HG03575 (cell line): Measurements from ENCODE around the gene MED13.
A peak's percentile ranks its signal among the peaks of the same experiment; 100 is the strongest.

ENCODE experiments used
- ATAC-seq: cut with Tn5 transposase; IDR thresholded peaks from one replicate; pipeline ENCODE4 v1.9.1; 2021; ENCODE audit not compliant: unreplicated experiment, insufficient number of reproducible peaks, low FRiP score; ENCODE audit errors: extremely low read depth

Gene MED13, protein sequence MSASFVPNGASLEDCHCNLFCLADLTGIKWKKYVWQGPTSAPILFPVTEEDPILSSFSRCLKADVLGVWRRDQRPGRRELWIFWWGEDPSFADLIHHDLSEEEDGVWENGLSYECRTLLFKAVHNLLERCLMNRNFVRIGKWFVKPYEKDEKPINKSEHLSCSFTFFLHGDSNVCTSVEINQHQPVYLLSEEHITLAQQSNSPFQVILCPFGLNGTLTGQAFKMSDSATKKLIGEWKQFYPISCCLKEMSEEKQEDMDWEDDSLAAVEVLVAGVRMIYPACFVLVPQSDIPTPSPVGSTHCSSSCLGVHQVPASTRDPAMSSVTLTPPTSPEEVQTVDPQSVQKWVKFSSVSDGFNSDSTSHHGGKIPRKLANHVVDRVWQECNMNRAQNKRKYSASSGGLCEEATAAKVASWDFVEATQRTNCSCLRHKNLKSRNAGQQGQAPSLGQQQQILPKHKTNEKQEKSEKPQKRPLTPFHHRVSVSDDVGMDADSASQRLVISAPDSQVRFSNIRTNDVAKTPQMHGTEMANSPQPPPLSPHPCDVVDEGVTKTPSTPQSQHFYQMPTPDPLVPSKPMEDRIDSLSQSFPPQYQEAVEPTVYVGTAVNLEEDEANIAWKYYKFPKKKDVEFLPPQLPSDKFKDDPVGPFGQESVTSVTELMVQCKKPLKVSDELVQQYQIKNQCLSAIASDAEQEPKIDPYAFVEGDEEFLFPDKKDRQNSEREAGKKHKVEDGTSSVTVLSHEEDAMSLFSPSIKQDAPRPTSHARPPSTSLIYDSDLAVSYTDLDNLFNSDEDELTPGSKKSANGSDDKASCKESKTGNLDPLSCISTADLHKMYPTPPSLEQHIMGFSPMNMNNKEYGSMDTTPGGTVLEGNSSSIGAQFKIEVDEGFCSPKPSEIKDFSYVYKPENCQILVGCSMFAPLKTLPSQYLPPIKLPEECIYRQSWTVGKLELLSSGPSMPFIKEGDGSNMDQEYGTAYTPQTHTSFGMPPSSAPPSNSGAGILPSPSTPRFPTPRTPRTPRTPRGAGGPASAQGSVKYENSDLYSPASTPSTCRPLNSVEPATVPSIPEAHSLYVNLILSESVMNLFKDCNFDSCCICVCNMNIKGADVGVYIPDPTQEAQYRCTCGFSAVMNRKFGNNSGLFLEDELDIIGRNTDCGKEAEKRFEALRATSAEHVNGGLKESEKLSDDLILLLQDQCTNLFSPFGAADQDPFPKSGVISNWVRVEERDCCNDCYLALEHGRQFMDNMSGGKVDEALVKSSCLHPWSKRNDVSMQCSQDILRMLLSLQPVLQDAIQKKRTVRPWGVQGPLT (N-terminal part only)

DNA sequence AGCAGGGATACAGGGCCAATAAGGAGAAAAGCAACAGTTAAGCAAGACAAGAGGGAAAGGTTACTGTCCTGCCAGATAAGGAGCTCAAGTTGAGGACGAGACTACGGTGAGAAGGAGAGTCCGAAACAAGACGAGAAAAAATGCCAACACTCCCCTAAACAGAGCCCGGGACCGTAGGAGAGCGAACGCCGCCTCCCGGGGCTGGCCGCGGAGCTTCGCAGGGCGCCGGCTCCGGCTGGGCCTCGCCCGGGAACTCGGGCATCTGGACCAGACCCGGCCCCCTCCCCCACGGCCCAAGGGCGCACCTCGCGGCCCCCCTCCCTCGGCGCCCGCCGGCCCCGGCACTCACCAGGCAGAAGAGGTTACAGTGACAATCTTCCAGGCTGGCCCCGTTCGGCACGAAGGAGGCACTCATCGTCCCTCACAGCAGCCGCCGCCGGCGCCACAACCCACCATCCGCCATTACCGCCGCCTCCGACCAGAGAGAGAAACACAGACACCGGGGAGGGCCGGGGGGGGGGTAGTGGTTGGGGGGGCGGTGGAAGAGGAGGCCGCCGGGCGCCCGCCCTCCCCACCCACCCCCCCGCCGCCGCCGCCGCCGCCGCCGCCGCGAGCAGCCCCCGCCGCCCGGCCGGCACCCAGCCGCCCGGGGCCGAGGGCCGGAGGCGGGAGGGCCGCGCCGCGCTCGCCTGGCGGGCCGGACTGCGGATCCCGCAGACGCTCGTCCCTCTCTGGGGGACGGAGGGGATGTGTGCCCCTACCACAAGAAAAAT lies at the start of gene MED13:
Gene MED13 (minus strand): TSS at position 488 of the 773 bp plus-strand sequence. CDS start 73 bp downstream, at position 415.
- no peak for ATAC-seq

DNA sequence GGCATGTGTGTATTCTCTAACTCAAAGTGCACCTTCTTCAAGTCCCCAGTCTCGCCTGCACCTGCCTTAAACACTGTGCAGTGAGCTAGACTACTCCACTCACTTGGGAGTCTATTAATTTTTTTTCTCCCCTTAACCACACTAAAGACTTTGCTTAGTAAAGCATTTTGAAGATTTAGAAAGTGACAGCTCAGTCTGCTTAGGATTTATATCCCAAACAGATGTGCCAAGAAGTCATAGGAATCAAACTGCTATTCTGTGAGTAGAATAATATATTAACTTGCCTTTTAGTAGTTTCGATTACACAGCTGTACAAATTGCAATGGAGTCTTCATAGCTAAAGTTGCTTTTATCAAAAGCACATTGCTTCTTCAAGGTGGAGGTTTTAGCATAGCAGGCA lies 47.2 kb upstream of the MED13 start:
- ATAC-seq = no peak

DNA sequence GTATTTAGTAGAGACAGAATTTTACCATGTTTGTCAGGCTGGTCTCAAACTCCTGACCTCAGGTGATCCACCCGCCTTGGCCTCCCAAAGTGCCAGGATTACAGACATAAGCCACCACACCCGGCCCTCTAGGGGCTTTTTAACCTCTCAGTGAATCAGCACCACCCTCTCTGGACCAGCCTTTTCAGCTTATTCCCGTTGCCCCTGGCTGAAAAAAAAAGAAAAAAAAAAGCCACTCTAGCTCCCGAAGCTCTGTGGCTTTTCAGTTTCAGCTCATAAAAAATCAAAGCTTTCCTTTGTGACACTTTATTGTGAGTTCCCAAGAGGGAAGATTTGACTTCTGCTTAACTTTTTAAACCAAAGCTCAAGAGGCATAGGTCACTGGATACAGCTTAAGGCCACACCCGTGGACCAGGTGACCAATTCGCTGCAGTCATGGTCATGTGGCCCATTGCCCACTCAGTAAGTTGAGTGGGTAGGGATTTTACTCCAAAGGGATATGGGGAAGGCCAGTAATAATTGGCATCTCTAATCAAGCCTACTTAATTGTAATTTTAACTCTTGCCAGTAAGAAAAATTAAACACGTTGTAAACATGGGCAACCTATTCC lies 46.6 kb upstream of the MED13 start:
- ATAC-seq = no peak

DNA sequence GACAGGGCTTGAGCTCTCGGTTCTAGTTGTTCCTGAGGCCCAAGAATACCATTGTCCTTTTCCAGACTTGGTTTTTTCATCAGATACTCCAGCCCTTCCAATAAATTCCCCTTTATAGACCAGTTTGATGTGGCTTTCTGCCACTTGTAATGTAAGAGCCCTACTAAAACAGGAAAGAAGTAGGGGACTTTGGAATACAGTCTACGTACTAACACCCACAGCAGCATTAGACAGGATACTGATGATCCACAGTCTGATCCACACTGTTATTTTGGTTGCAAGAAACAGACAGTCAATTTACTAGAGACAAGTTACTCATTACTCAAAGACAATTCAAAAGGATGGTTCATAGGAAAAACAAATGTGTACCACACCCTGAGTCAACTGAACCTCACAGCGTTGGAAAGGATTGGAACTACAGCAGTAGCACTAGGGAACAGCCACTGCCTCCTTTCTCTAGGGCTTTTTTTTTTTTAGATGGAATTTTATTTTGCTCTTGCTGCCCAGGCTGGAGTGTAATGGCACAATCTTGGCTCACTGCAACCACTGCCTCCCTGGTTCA lies 45.9 kb upstream of the MED13 start:
- no peak for ATAC-seq

DNA sequence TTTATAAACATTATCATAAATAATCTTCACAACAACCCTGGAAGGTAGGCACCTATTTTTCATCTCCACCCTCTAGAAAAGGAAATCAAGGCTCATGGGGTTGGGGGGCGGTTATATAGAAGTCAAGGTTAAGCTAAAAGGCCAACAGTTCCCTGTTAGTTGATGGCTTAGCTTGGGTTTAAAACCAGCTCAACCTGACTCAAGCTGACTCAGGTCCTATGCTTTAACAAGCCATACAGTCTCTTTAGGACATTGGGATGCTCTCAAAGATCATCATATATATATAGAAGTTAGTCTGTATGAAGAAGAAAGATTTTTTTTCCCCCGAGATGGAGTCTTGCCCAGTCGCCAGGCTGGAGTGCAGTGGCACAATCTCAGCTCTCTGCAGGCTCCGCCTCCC lies 44.8 kb upstream of the MED13 start:
- no peak for ATAC-seq

DNA sequence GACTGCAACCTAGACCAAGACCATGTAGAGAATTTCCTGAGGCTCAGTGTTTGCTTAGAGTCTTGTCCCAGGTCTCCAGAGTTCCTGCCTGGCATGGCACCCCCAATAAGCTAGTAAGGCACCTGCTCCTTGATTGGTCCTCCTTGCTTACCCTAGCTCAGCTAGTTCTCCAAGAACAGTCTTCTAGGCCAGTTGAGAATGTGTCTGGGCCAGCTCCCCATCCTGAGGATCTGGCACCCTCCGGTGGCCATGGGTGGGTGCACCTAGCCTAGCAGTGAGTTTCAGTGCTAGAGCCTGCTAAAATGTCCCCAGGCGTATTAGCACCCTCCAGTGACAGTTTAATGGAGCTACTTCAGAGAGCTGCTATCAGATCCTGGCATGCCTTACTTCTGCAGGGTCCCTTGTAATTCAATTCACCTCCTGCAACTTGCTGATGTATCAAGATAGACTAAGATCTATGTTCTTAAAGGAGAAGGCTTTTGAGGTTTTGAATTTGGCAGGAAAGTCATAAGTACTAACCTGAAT lies 44.4 kb upstream of the MED13 start:
- peak; percentile 93 for ATAC-seq

DNA sequence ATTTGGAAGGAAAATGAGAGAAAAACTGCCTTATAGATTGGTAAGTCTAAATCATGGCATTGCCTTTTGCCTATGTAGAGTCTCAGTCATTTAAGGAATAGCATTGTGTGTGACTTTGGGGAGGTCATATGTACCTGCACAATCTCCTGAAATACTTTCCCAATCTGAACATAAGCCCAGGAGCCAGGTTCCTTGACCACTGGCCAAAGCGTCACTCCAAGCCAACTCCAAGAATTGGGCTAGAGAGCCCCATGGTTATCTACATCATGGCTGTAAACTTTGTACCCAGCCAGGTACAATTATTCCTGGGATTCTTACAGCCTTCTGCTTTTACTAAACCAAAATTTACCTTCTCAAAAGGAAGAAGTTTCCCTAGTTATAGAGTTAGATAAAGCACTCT lies 40.8 kb upstream of the MED13 start:
- no peak for ATAC-seq

DNA sequence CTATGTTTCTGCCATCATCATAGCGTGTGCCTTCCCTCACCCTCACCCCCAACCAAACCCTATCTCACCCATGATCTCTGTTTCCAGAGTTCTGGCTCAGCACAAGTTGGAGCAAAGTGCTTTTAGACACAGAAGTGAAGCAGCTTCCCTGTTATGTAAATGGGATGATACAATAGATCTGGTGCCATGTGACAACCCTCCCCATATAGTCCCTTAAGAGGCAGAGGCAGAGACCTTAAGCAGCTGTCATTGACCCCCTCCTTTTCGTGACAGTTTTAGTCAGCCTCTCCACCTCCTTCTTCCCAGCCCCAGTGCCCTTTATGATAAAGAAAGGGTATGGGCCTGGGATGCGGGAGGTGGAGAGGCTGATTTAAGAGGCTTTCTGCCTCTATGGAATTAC lies 40.3 kb upstream of the MED13 start:
- ATAC-seq = no peak

DNA sequence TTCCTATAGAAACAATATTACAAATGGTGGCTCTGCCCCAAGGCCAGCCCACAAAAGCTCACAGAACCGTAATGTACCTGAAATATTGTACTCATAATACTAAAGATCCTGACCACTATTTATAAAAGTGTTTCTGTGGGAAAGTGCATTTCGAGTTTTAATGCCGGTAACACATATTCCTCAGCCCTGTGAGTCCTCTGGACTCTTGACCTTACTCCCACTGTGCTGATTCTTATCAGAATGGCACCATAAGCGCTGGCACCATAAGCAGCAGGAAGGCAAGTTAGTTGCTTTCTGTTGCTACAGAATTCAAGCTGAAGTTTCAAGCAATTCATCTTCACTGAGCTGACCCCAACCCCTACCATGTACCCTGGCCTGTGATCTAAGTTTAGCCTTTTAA lies 36.4 kb upstream of the MED13 start:
- ATAC-seq = no peak

DNA sequence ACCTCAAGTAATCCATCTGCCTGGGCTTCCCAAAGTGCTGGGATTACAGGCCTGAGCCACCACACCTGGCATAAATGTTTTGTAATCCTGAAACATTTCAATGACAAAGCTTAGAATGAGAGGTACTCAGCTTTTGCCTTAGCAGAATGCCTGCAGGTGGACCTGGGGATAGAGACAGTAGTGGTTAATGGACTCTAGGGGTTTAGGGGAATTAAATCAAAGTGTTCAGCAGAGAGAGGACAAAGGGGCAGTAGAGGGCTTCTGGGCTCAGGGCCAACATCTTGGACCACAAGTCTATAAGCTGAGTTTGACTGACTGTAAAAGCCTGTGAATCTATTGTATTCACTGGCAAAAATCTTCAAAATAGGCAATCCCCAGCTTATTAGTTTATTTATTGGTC lies 36.0 kb upstream of the MED13 start:
- ATAC-seq = no peak

DNA sequence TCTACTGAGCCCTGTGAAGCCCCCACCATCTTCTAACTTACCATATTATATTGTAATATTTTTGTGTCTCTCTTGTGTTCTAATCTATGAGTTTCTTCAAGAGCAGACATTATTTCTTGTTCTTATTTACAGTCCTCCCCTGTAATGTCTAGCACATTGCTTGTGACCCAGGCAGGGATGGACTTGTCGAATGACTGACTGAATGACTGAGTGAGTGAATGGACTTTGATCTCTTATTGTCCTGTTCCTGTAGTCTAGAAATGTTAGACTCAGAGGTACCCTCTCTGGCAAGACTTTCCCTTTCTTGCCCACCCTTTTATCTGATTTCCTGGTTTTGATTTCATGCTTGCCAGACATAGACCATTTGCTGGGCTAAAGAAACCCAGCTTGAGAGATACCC lies 35.0 kb upstream of the MED13 start:
- ATAC-seq = no peak

DNA sequence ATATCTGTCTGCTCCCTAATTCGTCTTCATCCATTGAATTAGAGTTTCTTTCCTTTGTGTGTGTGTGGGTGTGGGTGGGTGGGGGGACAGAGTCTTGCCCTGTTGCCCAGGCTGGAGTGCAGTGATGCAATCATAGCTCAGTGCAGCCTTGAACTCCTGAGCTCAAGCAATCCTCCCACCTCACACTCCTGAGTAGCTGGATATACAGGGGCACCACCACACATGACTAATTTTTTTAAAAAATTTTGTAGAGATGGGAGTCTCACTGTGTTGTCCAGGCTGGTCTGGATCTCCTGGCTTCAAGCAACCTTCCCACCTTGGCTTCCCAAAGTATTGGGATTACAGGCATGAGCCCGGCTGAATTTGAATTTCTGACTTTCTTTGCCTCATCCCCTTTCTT lies 34.5 kb upstream of the MED13 start:
- ATAC-seq = no peak

DNA sequence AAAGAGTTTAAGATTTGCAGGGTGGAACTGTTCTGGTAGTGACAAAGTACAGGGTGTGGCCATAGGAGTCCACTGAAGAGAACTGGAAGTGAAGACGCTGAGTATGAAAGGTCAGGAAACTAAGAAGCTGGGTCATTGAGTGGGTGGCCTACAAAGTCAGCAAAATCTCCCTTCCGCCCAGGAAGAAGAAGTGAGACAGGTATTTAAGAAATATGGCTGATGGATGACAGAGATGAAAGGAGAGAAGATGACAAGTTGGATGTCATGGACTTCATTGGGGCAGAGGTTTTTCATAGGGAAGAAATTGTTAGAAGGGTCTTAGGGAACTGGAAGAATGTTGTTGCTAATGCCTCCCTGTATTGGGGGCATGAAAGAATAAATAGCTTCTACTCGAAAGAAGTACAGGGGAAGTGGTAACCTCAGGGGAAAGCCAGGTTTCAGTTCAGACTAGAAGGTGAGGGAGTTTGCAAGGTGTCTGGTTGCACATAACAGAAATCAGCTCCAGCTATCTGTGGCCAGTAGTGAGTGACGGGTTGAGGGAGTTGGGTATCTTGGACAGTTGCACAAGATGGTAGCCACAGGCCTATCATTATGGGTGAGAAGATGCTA lies 33.6 kb upstream of the MED13 start:
- ATAC-seq = peak; percentile 72

DNA sequence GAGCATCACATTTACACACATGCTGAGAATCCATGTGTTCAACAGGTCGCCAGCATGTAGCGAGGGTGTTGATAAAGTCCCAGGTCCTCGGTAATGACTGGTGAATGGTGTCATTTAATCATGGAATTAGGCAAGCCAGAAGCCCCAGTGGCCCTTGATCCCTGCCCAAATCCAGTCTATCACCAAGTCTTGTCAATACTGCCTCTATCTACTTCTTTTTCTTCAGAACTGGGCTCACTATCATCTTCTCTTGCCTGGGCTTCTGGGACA lies 31.3 kb upstream of the MED13 start:
- no peak for ATAC-seq

DNA sequence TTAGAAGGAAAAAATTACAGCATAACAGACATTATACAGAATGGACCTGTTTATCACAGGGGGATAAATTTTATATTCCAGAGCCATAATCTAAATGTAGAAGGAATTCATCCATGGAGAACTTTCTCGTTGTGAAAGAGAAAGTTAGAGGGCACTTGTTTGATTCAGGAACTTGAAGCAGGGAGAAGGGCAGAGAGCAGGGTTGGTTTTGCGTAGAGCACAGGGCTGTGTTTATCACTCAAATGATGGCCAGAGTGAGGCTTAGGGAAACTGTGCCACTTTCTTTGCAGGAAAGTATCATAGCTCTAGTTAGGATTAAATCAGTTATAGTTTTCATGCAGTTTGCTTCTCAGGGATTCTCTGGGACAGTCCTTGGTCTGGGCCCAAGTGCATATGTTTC lies 29.1 kb upstream of the MED13 start:
- no peak for ATAC-seq

DNA sequence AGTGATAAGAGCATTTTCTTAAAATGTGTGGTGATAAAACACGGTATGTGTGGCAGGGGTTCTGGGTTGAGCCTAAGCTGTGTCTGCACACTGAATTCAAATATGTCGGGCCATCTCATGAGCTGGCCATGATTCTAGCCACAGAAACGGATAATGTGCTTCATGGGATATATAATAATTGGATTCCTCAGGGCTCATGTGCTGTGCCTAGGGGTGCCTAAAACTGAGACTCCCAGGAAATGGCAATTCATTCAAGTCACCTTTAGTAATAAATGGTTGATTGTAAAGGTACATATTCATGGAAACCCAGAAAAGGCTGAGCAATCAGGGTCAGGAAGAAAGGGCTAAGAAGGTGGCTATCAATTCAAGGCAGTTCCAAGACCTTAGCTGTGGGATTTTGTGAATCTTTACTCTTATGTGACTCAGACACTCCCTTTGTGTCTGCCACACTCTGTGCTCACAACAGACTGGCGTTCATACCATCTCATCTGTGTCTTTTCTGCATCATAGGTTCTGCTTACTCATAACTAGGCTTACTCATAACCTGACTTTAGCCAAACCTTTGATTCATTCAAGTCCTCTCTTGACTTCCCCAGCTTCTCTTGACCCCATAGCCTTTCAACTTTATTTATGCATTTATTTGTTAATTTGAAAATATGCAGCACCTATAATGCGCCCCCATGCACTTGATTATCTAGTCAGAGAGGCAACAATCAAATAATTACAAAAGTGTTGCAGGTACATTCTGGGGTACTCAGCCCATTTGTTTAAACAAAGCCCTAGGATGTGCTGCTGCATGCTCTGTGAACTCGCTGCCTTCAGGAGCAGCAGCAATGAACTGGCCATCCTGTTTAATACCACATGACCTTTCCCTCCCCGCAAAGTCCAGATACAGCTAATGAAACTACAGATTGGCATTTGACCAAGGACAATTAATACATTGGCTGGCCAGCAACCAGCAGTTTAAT lies 28.4 kb upstream of the MED13 start:
- peak; percentile 91 for ATAC-seq

DNA sequence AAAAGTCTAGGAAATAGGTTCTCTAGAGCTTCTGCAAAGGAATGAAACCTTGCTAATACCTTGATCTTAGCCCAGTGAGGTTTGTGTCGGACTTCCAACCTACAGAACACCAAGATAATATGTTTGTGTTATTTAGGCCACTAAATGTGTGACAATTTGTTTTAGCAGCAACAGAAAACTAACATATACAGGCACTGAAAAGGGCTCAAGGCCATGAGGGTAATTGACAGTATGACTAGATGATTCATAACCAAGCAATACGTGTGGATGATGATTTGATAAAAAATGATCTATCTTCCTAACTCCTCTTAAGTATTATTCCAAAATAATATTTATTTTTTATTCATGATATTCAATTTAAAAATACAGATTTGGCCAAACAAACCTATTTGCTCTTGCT lies 27.7 kb upstream of the MED13 start:
- ATAC-seq = no peak
